CD1c-positive myeloid dendritic cell (primary cell): ENCODE results near the gene ATXN3.
"Not testable (repeated sequence)": the region's sequence is repeated elsewhere in the genome, so short reads cannot be mapped to it uniquely, and the experiment has no call there.

Experiments used
- DNase-seq: peaks from one replicate; pipeline ENCODE4 v3.0.0-alpha.2; 2016; ENCODE audit errors: extremely low spot score

The ATXN3 gene

GRCh38 chr14:92058006-92058917 is 48.1 kb downstream of the ATXN3 start:
- no peak for DNase-seq

DNA sequence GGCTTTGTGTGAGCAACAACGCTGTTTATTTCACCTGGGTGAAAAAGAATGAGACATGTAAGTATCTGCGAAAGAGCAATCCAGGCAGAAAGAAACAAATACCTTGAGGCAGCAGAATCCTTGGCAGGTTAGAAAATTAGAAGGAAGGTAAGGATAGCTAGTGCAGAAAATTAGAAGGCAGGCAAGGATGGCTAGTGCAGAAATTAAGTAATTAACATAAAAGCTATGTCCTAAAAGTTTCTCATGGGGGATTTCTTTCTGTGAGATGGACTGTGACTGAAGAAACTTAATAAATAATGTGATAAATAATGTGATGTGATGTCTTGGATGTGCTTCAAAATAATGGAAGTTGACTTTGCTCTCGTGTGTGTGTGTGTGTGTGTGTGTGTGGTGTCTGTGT is 56.6 kb downstream of the ATXN3 start:
- DNase-seq = no peak

GRCh38 chr14:92049221-92049620 is 57.2 kb downstream of the ATXN3 start:
- not testable (repeated sequence) for DNase-seq

DNA sequence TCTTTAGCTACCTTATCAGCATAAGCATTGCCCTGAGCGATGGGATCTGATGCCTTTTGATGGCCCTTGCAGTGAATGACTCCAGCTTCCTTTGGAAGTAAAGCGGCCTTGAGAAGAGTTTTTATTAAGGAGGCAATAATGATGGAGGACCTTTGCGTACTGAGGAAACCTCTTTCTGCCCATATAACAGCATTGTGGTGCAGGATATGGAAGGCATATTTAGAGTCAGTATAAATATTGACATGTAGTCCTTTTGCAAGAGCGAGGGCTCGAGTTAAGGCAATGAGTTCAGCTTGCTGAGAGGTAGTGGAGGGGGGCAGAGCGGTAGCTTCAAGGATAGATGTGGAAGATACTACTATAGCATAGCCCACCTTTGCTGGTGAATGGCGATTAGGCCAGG is 60.5 kb downstream of the ATXN3 start:
- not testable (repeated sequence) for DNase-seq

DNA sequence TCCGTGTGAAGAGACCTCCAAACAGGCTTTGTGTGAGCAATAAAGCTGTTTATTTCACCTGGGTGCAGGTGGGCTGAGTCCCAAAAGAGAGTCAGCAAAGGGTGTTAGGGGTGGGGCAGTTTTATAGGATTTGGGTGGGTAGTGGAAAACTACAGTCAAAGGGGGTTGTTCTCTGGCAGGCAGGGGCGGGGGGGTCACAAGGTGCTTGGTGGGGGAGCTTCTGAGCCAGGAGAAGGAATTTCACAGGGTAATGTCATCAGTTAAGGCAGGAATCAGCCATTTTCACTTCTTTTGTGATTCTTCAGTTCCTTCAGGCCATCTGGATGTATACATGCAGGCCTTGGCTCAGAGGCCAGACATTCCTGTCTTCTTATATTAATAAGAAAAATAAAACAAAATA is 64.6 kb downstream of the ATXN3 start:
- not testable (repeated sequence) for DNase-seq

- no peak for DNase-seq
Observed at GRCh38 chr14:92041203-92041602, 65.2 kb downstream of the ATXN3 start.

DNA sequence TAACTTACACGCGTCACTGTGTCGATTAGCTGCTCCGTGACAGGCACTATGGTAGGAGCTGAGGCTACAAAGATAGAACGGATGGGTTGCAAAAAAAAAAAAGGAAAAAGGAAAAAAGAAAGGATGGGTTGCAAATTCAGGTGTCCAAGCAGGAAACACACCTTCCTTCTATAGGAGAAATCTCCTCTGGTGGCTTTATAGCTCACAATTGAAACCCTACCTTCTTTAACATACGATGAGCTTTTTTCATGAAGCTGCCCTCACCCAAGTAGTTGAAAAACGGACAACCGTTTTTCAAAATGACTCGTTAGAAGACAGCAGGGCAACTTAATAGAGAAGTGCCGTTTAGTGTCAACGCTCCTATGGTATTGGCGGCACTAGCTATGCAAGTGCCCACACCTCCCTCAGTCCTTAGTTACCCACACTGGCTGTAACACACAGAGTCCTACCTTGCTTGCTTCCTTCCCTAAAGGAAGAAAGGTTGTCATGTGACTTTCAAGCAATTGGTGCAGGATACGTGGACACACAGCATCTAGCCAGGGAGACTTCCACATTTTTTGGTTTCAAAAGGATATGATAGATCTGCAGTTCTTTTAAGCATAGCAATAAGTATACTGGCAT is 65.8 kb downstream of the ATXN3 start:
- peak; percentile 63 for DNase-seq

GRCh38 chr14:92039719-92040430 is 66.5 kb downstream of the ATXN3 start, which contains the start of gene TRIP11:
Gene TRIP11 (minus strand): TSS chr14:92040059. CDS start chr14:92039685, 374 bp downstream.
- peak; percentile 96 for DNase-seq

DNA sequence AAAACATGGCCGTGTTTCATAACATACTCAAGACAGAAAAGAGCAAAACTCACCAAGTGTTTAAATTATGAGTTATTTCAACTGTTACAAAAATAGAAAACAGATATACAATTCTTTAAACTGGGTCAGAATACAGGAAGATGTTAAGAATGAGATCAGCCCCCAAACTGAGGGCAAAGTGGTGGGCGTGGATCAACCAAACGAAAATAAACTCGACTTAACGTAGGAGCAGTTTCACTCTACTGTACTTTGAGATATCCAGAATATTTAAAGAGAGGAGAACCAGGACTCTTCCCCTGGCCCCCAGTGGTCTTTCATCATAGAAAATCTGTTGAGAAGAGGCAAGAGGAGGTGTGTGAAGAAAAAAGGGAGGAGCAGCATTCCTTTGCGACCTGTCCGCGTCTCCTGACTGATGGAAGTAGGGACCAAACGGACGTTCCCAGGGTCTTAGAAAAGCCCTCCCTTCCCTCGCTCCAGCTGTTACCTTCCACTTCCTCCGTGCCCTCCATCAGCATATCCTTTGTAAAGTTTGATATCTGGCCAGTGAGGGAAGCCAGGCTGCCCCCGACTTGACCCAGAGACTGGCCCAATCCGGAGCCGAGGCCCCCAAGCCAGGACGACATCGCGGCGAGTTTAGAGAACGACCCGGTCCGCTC is 67.2 kb downstream of the ATXN3 start:
- DNase-seq = peak; percentile 47

DNA sequence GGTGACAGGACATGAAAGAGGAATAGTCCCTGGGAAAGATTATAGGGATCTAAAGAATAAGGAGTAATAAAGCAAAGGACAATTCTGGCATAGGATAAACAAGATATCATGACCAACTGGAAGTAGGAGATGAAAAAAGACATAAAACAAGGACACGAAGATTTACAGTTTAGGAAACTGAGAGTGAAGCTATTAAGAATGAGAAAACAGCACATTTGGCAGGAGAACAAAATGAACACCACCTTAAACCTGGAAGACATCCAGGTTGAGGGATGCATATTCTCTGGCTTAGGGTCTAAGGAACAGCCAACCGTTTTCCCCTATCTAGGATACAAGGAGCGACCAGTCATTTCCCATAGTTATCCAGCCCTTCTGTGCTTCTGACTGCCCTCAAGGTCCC is 68.4 kb downstream of the ATXN3 start:
- no peak for DNase-seq

DNA sequence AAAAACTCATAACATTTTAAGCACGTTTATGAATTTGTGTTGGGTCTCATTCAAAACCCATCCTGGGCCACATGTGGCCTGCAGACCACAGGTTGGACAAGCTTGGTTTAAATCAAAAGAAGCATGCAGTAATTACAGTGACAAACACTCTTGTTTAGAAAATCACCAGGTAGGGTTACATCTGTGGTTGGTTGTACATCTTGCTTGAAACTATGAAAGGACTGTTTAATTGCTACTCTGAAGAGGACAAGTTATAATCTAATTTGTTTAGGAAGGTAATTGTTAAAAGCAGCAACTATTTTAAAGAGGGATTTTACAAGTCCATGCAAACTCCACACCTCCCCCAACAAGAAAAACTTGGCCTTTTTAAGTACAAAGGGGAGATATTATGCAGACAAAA is 70.5 kb downstream of the ATXN3 start:
- no peak for DNase-seq

DNA sequence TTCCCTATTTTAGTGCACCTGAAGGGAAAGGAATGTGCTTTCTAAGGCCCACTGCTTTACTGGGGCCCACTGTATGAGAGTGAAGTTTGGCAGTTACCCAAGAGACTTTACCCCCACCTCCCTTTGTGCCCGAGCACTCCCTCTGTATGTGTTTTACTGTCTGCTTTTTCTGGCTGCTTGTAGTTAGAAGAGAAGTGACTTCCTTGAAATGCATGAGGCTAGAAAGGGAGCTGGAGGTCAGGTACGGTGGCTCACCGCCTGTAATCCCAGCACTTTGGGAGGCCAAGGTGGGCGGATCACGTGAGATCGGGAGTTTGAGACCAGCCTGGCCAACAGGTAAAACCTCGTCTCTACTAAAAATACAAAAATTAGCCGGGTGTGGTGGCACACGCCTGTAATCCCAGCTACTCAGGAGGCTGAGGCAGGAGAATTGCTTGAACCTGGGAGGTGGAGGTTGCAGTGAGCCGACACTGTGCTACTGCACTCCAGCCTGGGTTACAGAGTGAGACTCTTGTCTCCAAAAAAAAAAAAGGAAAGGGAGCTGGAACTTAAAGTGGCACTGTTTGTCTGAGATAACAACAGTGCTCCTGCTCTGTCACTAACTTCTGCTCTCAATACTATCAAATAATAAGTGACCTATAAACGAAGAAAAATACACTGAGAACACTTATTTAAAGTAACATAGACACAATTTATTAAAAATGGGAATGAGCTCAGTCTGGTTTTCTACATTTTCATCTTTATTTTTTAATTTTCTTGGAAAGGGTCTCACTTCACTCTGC is 72.3 kb downstream of the ATXN3 start:
- no peak for DNase-seq

GRCh38 chr14:92033433-92033832 is 72.9 kb downstream of the ATXN3 start:
- no peak for DNase-seq

- DNase-seq = peak; percentile 70
Observed at GRCh38 chr14:92026548-92027190, 79.7 kb downstream of the ATXN3 start.

DNA sequence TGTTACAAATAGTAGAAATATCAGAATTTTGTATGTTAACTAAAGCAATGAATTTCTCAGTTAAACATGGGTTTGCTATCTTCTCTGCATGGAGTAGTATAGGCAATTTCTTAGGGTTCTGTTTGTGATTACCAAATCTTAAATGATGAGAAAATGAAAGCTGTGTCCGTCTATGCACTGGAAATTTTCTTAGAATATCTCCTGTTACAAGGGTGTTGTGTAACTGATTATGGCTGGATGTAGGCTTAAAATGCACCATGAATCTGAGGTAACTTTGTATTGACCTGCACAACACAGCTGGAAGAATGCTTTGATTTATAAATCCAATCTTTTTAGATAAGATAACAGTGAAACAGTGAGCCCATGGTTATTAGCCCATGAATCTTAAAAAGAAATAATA is 84.3 kb downstream of the ATXN3 start:
- no peak for DNase-seq

DNA sequence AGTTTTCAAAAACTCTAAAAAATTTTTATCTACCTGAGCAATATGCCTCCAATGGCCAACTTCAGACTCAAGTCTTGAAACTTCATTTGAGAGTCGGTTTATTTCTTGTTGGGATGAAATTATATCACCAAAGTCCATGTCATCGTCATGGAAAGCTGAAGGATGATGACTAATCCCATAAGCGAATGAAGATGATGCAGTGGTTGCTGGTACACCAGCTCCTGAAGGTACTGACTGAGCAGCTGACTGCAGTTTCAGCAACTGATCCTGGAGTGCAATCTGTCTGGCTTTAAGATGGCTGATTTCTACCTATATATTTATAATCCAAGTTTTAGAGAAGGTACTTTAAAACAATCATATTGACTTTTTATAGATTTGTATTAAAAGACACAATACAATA is 84.9 kb downstream of the ATXN3 start:
- no peak for DNase-seq

DNA sequence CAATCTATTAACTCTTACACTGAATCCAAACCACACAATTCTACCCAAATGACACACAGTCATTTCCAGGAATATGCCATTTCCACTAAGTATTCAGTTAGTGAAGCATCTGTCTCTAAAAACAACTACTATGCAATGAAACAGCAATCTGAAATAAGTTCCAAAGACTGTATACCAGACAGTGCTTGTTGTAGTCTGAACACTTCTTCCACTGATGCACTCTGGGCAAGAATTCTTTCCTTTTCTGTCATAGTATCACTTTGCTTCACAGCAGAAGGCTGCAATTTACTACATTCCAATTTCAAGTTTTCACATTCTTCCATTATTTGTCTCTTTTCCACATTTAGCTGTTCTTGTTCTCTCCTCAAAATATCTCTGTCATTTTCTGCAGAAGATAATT is 92.3 kb downstream of the ATXN3 start:
- DNase-seq = no peak

DNA sequence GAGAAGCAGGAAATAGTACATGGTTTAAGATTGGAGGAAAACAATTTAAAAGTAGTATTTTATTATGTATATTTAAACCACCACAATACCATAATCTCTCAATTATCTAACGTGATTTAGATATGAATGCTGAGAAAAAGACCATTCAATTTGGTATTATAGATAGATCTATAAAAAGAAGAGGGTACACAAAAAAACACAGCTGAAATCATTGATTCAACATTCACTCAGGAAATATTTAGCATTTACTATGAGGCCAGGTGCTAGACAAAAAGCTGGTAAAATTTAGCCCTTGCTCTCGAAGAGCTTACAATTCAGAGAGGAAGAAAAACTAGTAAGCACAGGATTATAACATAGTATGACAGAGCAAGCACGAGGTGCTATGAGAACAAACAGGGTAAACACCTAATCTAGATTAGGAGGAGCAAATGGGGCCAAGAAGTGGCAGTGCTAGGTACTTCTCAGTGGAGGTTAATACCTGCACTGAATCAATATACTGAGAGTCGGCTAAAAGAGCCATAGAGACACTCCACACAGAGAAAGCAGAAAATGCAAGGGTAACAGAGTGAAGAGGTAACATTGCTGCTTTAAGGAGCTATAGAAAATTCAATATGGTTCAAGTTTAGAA is 94.1 kb downstream of the ATXN3 start:
- no peak for DNase-seq

DNA sequence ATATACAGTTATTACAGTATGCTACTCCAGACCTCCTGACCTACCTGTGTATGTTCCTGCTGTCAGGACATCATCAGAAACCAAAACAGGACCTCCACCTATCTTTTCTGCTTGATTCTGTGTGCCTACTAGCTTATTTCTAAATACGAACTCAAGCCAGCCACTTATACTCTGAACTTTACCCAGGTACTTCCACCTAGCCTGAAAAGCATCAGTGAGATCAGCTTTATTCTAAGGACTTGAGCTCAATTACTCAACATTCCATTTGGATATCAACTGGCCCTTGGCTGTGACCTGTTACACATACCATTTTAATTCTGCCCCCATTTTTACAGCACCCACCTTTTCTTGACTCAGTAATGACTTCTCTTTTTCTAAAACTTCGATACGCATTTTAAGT is 95.7 kb downstream of the ATXN3 start:
- no peak for DNase-seq

- no peak for DNase-seq
Observed at GRCh38 chr14:92009604-92010003, 96.8 kb downstream of the ATXN3 start.
